ENCODE measurements around the gene PTPRD.
A peak's percentile ranks its signal among the peaks of the same experiment; 100 is the strongest.

The PTPRD gene

DNA sequence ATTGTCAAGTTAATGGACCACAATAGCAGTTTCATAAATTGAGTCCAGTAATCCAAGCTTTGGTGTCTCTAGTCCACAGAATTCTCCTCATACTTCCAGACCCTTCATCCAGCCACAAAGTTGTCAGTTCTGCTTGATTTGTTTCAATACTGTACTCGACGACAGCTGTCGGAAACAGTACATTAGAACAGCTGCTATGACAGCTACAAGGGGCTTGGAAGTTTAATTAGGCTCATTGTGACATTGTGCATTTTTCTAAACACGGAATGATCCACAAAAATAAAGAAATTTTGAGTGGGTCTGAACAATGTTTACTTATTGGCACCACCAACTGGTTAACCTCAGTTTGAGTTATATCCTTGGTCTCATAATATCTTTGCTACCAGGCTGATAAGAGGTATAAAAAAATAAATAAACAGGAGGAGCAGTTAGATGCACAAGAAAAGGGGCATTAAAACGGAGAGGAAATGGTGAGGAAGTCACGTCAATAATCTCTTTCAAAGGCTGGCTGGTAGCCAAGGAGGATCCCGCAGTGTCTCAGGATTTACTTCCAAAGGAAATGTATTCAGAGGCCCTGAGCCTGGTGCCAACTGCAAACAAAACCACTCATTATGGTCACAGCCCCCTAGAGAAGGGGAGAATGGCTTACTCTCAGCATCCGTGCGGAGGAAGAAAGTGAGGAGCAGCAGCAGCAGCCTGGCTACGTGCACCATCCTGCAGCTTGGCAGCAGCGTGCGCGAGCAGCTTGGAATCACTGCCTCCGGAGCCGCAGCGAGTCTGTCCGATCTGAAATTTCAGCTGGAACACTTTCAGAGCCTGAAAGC, 1879.5 kb downstream of the PTPRD start:
- peak; percentile 99 for DNase-seq

DNA sequence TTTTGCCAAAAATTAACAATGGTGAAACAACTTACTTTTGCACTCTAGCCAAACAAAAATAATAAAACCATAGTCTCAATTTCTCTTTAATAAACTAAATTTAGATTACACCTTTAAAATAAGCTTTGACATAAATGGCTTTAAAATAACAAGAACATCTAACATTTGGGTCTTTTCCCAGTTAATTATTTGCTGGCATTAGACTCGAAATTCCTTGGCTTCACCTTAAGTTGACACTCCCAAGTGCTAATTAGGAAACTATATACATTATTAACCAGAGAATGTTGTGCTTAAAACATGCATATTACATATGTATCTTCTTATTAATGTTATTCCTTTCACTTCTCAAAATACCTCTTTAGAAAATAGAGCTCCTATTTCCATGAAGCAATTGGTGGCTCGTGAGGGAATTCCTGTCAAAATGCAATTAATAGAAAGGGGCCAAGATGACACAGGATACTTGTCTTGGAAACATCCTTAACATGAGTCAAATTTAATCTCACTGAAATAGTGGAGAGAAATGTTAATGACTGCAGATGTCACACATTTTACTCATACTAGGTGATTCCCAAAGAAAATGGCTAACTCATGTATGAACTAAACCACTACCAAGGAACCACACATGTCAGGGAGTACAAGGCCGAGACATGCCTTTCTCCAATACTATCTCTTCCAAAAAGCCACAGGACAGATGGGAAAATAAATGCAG, 1880.3 kb downstream of the PTPRD start:
- DNase-seq = no peak

DNA sequence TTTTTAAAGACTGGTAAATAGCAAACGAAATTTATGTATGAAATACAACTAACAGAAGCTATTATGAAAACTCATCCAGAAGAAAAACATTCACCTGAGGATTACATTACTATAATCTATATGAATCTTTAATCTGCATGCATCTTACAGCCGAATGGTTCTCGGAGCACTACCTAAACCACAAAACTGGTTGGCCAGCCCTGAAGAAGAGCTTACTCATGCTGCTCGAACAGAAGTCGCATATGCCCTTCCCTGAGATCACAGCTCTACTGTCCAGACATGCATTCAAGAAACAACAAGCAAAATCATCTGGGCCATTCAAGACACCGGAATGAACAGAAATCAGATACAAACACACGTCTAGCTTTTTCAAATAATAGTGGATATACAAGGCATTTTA, 1882.2 kb downstream of the PTPRD start:
- DNase-seq = peak; percentile 98

- DNase-seq = no peak
Measured at GRCh38 chr9:8728910-8729309, 1883.9 kb downstream of the PTPRD start.

DNA sequence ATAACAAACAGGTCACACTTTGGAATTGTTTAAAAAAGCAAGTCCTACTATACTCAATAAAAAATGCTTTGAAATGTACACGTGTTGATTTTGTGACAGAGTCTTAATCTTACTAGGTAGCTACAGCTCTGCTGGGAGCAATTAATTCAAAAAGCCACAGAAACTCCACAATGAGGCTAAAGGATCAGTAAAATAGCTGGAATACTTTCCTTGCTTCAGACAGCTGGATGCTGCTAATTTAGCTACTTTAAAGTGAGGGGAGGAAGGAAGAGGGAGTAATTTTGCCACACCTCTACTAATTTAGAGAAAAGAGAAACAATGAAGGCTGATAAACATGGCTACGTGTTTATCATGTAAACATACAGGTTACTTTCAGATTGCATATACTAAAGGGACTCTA, 1885.6 kb downstream of the PTPRD start:
- no peak for DNase-seq

GRCh38 chr9:8726692-8727091, 1886.1 kb downstream of the PTPRD start:
- no peak for DNase-seq

- DNase-seq = no peak
Measured at GRCh38 chr9:8725635-8726034, 1887.2 kb downstream of the PTPRD start.

GRCh38 chr9:8724284-8725018, 1888.4 kb downstream of the PTPRD start:
- DNase-seq = peak; percentile 61

DNA sequence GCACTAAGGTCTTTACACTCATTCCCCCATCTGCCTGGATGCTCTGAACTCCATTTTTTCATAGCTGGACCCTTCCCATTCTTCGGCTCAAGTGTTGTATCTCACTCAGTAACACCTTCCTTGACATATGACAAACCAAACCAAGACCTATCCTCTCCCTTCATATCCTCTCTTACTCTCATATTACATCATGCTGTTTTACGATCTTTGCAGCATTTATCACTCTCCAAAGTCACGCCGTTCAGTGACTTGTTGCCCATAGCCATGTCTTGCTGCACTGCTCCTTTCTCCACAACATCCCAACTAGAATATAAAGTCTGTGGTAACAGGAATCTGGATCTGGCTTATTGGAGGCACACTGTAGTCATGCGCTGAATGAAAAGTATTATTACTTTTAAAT, 1889.6 kb downstream of the PTPRD start:
- DNase-seq = no peak

DNA sequence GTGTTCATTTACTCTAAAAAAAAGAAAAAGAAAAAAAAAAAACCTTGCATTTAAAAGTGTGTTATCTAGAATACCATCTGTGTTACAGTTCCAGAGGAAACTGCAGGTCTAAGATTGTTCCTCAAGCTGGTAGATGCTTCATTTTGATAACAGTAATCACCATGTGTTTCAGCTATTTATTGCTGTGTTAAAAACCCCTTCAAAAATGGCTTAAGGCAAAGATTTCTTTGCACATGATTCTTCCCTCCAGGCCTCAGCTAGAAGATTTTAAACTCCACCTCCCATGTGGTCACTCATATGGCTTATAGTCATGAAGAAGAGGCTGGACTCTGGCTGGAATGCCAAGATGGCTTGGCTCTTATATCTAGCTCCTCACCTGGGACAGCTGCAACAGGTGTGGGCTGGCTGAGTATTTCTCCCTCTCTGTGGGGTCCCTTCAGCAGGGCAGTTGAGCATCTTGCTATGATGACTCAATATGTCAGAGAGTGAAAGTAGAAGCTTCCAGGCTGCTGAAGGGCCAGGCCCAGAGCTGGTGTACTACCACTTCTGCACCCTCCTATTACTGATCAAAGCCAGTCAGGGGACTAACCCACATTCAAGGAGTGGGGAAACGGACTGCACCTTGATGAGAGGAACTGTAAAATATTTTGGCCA, 1892.8 kb downstream of the PTPRD start:
- no peak for DNase-seq

DNA sequence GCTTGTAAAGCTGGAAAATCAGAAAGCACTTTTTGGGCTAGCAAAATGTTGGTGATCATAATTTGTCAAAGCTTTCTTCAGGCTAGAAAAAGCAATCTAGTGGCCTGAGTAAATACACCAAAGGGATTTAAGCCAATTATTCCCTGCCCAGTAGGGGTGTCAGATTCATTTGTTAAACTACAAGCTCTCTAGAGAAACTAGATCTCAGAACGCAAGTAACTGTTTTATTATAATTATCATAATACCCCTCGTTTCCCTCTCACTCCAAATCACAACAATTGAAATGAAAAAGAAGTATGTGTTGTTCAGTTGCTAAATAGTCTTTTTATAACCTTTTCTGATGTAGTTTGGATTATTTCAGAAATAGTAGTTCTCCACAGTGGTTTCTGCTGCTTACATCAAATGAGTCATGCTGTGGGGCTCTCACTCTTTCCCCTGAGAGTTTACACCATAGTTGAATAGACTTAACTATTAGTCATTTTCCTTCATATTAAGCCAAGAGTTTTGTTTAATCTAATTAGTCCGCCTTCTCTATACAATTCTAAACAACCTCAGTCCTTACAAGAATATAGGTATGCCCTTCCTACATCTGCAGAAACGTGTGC, 1894.6 kb downstream of the PTPRD start:
- no peak for DNase-seq

- DNase-seq = no peak
Measured at GRCh38 chr9:8717146-8717545, 1895.7 kb downstream of the PTPRD start.

DNA sequence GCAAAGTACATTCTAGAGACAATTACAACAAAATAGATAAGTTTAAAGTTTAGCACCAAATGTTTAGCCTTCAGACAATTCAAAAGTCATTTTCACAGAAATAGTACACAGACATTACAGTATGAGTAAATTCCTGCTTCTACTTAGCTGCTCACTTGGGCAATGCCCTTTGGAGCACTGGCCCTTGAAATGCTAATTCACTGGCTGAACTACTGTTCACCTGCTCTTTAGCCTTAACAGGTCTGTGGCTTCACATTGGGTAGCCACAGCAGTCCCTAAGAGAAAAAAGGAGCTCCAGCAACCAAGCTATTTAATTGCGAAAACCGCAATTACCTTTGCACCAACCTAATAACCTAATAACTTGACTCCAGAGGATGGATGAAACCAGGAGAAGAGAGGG, 1897.0 kb downstream of the PTPRD start:
- DNase-seq = no peak

GRCh38 chr9:8713811-8714165, 1899.0 kb downstream of the PTPRD start:
- DNase-seq = no peak

- no peak for DNase-seq
Measured at GRCh38 chr9:8713149-8713810, 1899.5 kb downstream of the PTPRD start.

- DNase-seq = no peak
Measured at GRCh38 chr9:8709731-8710130, 1903.1 kb downstream of the PTPRD start.

DNA sequence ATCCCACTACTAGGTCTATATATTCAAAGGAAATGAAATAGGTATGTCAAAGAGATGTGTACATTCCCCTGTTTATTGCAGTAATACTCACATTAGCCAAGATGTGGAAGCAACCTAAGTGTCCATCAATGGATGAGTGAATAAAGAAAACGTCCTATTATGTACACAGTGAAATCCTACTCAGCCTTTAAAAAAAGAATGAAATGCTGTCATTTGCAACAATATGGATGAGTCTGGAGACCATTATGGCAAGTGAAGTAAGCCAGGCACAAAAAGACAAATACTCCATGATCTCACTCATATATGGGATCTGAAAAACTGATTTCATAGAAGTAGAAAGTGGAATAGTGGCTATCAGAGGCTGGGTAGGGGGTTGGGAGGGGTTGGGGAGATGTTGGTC, 1904.1 kb downstream of the PTPRD start:
- DNase-seq = no peak

DNA sequence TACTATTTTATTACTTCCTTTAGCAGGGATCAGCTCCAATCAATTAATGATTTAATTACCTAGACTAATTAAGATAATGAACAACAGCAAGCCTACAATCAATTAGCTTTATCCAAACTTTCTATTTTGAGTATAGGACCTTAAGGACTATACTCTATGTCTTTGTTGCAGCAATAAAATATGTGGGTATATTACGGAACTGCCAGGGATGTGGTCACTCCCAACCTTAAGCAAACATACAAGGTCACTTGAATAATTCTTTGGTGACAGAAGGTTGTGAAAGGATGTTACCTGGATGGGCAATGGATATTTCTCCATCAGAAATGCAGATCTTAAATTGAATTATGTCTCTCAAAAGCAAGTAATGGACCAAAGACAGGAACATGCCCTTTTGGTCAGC, 1905.8 kb downstream of the PTPRD start:
- no peak for DNase-seq

DNA sequence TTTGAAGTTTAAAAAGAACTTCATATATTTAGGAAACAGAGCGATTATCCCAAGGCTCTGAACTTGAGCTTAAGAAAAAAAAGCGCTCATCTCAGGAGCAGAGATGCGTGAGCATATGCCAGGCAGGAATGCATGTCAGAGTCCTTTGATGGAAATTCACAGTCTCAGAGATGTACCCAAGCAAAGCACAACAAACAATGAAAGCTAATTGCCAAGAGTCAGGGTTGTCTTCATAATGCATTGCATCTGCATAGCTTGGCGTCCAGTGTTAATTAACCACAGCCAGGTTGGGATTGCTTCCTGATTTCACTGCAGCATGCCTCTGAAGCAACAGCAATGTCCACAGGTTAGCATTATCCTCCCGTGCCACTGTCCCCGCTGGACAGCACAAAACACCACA, 1906.3 kb downstream of the PTPRD start:
- DNase-seq = no peak

DNA sequence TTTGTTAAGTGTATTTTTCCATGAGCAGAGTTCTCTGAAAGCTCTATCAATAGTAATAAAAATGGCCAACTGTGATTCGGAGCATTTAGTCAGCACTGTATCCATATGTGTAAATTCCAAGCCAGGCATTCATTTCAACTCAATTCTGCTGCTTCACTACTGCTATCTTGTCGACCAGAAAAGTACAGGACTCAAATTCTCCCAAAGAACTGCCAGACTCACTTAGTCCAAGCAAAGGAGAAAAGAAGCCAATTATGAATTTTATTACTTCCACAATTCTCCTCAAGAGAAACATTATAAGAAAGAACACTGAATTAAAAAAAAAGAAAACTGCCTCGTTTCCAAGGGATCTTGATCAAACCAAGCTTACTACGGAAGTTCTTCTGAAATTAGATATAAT, 1906.9 kb downstream of the PTPRD start:
- DNase-seq = no peak

GRCh38 chr9:8703904-8704303, 1908.9 kb downstream of the PTPRD start:
- no peak for DNase-seq

GRCh38 chr9:8701904-8702303, 1910.9 kb downstream of the PTPRD start:
- DNase-seq = no peak

Data from NCI-H2227 treated with DMSO at 0.1 percent for 48 hours (cell line).